ENCODE results near the gene TSPYL1. TPM values are rescaled to one million over a fixed set of nuclear protein-coding genes. Genes with fewer than 3 reads are reported as not detected.

The TSPYL1 gene
- total and polyA plus RNA-seq, 9 of the 15 experiments (the other 6 are each of a cell fraction or from before 2014, with no cell fraction given): 23.1 to 56.8 (median 37.9) TPM

DNA sequence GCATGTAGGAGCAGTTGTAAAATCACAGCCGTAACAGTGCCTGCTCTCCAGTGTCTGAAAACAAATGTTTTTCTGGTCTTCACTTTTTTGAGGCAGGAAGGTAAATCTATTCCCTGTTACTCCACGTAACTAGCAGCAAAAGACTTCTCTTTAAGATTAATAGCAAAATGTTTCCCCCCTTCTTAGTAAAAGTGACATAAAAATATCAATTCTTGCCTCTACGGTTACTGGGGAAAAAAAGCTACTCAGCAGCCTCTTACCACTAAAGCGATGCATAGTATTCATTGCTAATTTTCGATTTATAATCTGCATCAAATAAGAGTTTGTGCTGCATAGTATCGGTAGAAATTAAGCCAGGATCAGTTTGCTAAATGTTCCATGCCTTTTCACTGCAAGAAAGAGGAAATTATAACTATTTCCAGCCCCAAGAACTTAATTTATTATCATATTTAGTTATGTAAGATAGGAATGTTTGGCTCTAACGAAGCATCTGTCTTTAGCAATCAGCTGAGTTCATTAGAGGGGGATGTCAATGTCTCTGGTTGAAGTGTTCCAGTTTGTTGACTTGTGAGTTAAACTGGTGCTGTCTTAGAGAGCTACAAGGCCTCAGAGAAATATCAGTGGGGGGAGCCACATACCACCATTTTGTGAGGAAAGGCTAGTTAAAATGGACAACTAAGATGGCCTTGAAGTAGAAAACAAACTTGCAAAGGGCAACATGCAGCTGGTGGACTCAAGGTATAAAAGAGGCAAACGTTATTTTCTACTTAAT lies 617 bp upstream of the TSPYL1 start:
- Histone ChIP-seq H2AFZ (ENCODE audit: low read depth, low read length) (peak overlapping the region; percentile 97), H3K36me3 (ENCODE audit: control insufficient read depth, insufficient read depth, low read length) (peaks cover 19% of the 10 kb centered on the region; the same call in 2 of the 3 replicates), H3K9ac (ENCODE audit: insufficient read depth in 1 of 2, low read depth in 2 of 2, low read length in 2 of 2) (peak overlapping the region; percentile 95 to 98; a peak in 3 of 4 replicates), H3K9me1 (ENCODE audit: control insufficient read depth, insufficient read depth, low read length) (no peaks in the 10 kb centered on the region), H3K27me3 (ENCODE audit: control insufficient read depth in 2 of 2, insufficient read depth in 2 of 2, low read length in 2 of 2) (no peaks in the 10 kb centered on the region), H4K20me1 (replicated peaks; ENCODE audit: control insufficient read depth, insufficient read depth, low read length) (peaks cover 18% of the 10 kb centered on the region; the same call in 1 of the 2 replicates), H3K27ac (ENCODE audit: extremely low read depth, low read depth, low read length) (peak overlapping the region; percentile 95), H3K4me1 (replicated peaks in 1 of 2; ENCODE audit: control insufficient read depth in 2 of 2, insufficient read depth in 2 of 2, low read length in 2 of 2) (peaks cover 9 to 19% of the 10 kb centered on the region in 2 experiments; a peak in 3 of 5 replicates), H3K4me3 (peak overlapping the region; percentile 93), H3K4me2 (ENCODE audit: insufficient read depth, low read length) (peak overlapping the region; percentile 92), H3K79me2 (ENCODE audit: control insufficient read depth, insufficient read depth, low read length) (peaks cover 56% of the 10 kb centered on the region), H3K9me3 (replicated peaks; ENCODE audit: control insufficient read depth, insufficient read depth, low read depth, low read length) (no peaks in the 10 kb centered on the region)
- DNase-seq (ENCODE audit: extremely low read depth in 1 of 4, low spot score in 3 of 4) (peak in 2 of 4 experiments; percentile 13 to 49), ATAC-seq (no peak), FAIRE-seq (no peak)
- intact Hi-C loops (cut with micrococcal nuclease): loop anchor here (5.0 kb wide), 2 partner anchors 157 to 367 kb away; no protein-coding TSS in a partner anchor
- 5% methylated on average over 8 of the region's 8 CpGs for WGBS (ENCODE audit: insufficient coverage, low coverage, missing lambda C conversion rate)
- POLR2A ChIA-PET: interaction anchor here (0.6 to 3.0 kb wide), 14 partner anchors 8 to 400 kb away, joined by 3 to 27 read pairs (median 3); partner anchors contain the start of genes NT5DC1 and RWDD1
- BruUV-seq (replicated peaks): TSS peak; percentile 57
- CTCF ChIA-PET (ENCODE audit: low intra/inter-chr PET ratio): interaction anchor here (0.6 kb wide), 1 partner anchor 12 kb away, joined by 3 read pairs; no protein-coding TSS in a partner anchor
- in situ Hi-C loops (cut with MboI): loop anchor here (10.0 kb wide), 1 partner anchor 274 kb away; the partner anchor contains the start of gene CALHM4
- TF ChIP-seq ZC3H11A (IDR thresholded peaks at IDR 0.05; ENCODE audit: low read depth, low read length) (peak; percentile 85; the same call in 1 of the 2 replicates), SRSF1 (IDR thresholded peaks at IDR 0.05; ENCODE audit: low read depth, low read length) (no peak), TEAD4 (IDR thresholded peaks at IDR 0.05; ENCODE audit: low read length) (peak; percentile 84), TEAD4 (CRISPR knock-in tag; IDR thresholded peaks at IDR 0.05; ENCODE audit: borderline replicate concordance) (no peak), TCF3 (CRISPR knock-in tag; IDR thresholded peaks at IDR 0.05) (no peak), ZNF766 (CRISPR knock-in tag; conservative IDR thresholded peaks at IDR 0.05) (0 out of 2 replicates have a peak, but pooled peaks have one; percentile 41), KAT8 (IDR thresholded peaks at IDR 0.05; ENCODE audit: low read depth) (peak; percentile 97), GTF2E2 (tag; IDR thresholded peaks at IDR 0.05) (peak; percentile 62; the same call in 1 of the 2 replicates), ZNF175 (CRISPR knock-in tag; IDR thresholded peaks at IDR 0.05; ENCODE audit: low read depth) (peak; percentile 30; the same call in 1 of the 2 replicates), ZNF140 (CRISPR knock-in tag; IDR thresholded peaks at IDR 0.05) (no peak), ZFX (CRISPR knock-in tag; IDR thresholded peaks at IDR 0.05) (peak; percentile 58)
- TF ChIP-seq, protein P1, sequence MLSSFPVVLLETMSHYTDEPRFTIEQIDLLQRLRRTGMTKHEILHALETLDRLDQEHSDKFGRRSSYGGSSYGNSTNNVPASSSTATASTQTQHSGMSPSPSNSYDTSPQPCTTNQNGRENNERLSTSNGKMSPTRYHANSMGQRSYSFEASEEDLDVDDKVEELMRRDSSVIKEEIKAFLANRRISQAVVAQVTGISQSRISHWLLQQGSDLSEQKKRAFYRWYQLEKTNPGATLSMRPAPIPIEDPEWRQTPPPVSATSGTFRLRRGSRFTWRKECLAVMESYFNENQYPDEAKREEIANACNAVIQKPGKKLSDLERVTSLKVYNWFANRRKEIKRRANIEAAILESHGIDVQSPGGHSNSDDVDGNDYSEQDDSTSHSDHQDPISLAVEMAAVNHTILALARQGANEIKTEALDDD (IDR thresholded peaks at IDR 0.05): peak; percentile 49; the same call in 1 of the 2 replicates
- TF ChIP-seq, protein P2, sequence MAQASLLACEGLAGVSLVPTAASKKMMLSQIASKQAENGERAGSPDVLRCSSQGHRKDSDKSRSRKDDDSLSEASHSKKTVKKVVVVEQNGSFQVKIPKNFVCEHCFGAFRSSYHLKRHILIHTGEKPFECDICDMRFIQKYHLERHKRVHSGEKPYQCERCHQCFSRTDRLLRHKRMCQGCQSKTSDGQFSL (CRISPR knock-in tag; IDR thresholded peaks at IDR 0.05): peak; percentile 89
- TF ChIP-seq, protein P2 (tag; IDR thresholded peaks at IDR 0.05): peak in 1 of 2 experiments; percentile 60; a peak in 1 of 4 replicates
- TF ChIP-seq, protein P3, sequence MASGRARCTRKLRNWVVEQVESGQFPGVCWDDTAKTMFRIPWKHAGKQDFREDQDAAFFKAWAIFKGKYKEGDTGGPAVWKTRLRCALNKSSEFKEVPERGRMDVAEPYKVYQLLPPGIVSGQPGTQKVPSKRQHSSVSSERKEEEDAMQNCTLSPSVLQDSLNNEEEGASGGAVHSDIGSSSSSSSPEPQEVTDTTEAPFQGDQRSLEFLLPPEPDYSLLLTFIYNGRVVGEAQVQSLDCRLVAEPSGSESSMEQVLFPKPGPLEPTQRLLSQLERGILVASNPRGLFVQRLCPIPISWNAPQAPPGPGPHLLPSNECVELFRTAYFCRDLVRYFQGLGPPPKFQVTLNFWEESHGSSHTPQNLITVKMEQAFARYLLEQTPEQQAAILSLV (tag; IDR thresholded peaks at IDR 0.05): no peak
- TF ChIP-seq, protein P4, sequence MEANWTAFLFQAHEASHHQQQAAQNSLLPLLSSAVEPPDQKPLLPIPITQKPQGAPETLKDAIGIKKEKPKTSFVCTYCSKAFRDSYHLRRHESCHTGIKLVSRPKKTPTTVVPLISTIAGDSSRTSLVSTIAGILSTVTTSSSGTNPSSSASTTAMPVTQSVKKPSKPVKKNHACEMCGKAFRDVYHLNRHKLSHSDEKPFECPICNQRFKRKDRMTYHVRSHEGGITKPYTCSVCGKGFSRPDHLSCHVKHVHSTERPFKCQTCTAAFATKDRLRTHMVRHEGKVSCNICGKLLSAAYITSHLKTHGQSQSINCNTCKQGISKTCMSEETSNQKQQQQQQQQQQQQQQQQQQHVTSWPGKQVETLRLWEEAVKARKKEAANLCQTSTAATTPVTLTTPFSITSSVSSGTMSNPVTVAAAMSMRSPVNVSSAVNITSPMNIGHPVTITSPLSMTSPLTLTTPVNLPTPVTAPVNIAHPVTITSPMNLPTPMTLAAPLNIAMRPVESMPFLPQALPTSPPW (CRISPR knock-in tag; IDR thresholded peaks at IDR 0.05): peak; percentile 43

All from K562 (cell line).